GM19468 (cell line): ENCODE measurements around the gene LCE3E.

ENCODE experiments used
- ATAC-seq: cut with Tn5 transposase; IDR thresholded peaks from one replicate; pipeline ENCODE4 v1.9.1; 2021; ENCODE audit warnings: mild to moderate bottlenecking, moderate library complexity, moderate number of reproducible peaks; ENCODE audit not compliant: unreplicated experiment; ENCODE audit errors: extremely low read depth

LCE3E gene

DNA sequence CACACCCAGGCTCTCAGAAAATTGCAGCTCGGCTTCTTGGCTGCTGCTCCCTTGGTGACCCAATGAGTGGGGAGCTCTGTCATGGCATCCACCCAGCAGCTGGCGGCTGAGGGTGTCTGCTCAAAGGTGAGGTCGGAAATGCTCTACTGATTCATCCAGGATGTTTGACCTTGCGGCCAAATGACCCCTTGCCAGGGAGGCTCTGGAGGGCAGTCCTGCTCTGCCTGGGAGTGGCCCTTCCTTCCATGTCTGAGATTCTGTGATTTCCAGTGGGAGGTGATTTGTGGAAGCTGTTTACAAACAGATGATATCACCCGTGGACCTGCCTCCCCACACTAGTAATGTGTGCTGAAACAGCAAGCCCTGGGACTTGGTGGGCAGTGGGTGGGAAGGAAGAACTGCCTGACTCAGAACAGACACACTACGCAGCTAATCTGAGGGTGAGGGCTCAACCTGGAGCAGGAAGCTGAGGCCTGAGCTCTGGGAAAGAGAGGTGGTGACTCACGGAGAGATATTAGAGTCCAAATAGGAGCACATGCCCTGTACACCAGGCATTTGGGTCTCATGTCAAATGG is 49.3 kb downstream of the LCE3E start:
- ATAC-seq: no peak

GRCh38 chr1:152516082-152516481 is 50.5 kb downstream of the LCE3E start:
- ATAC-seq: no peak
